ENCODE measurements around the gene MARVELD1. TPM values are rescaled to one million over a fixed set of nuclear protein-coding genes. Genes with fewer than 3 reads are reported as not detected.

MARVELD1 gene
- total RNA-seq, 2 donors from 2014 or later = 8.5 to 26.5 TPM

GRCh38 chr10:97762056-97762455, 48.5 kb downstream of the MARVELD1 start:
- Histone ChIP-seq H3K27me3 (no peaks in the 10 kb centered on the region), H3K4me1 (peaks cover 0 to 52% of the 10 kb centered on the region in 2 donors), H3K9me3 (no peaks in the 10 kb centered on the region), H3K36me3 (peaks cover 19% of the 10 kb centered on the region), H3K4me3 (no peak overlapping the region), H3K27ac (peak overlapping the region; percentile 66 to 80)
- TF ChIP-seq CTCF (IDR thresholded peaks at IDR 0.05) = no peak
- DNase-seq (ENCODE audit: low spot score) = no peak

- H3K27me3 ChIP-seq = no peaks in the 10 kb centered on the region
- H3K27ac ChIP-seq = peak overlapping the region; percentile 66 to 80
- H3K4me3 ChIP-seq = no peak overlapping the region
- no peak for DNase-seq (ENCODE audit: low spot score)
- peaks cover 19% of the 10 kb centered on the region for H3K36me3 ChIP-seq
- H3K4me1 ChIP-seq = peaks cover 0 to 52% of the 10 kb centered on the region in 2 donors
- no peak for TF ChIP-seq CTCF (IDR thresholded peaks at IDR 0.05)
- no peaks in the 10 kb centered on the region for H3K9me3 ChIP-seq
Measured at GRCh38 chr10:97762816-97763215, 49.3 kb downstream of the MARVELD1 start.

GRCh38 chr10:97763411-97763810, 49.9 kb downstream of the MARVELD1 start:
- Histone ChIP-seq H3K27me3 (no peaks in the 10 kb centered on the region), H3K4me1 (peaks cover 0 to 52% of the 10 kb centered on the region in 2 donors), H3K36me3 (peaks cover 24% of the 10 kb centered on the region), H3K27ac (peak overlapping the region; percentile 66 to 80), H3K4me3 (no peak overlapping the region), H3K9me3 (no peaks in the 10 kb centered on the region)
- TF ChIP-seq CTCF (IDR thresholded peaks at IDR 0.05) = no peak
- DNase-seq (ENCODE audit: low spot score) = no peak

- H3K4me1 ChIP-seq = peaks cover 0 to 52% of the 10 kb centered on the region in 2 donors
- no peak for DNase-seq (ENCODE audit: low spot score)
- no peaks in the 10 kb centered on the region for H3K27me3 ChIP-seq
- H3K36me3 ChIP-seq = peaks cover 26% of the 10 kb centered on the region
- no peak for TF ChIP-seq CTCF (IDR thresholded peaks at IDR 0.05)
- no peak overlapping the region for H3K4me3 ChIP-seq
- peak overlapping the region; percentile 66 to 80 for H3K27ac ChIP-seq
- no peaks in the 10 kb centered on the region for H3K9me3 ChIP-seq
Measured at GRCh38 chr10:97763947-97764346, 50.4 kb downstream of the MARVELD1 start.

- DNase-seq (ENCODE audit: low spot score) = no peak
- Histone ChIP-seq H3K27me3 (no peaks in the 10 kb centered on the region), H3K9me3 (no peaks in the 10 kb centered on the region), H3K36me3 (peaks cover 21% of the 10 kb centered on the region), H3K27ac (peak overlapping the region; percentile 16 to 80), H3K4me1 (peaks cover 0 to 51% of the 10 kb centered on the region in 2 donors), H3K4me3 (no peak overlapping the region)
- no peak for TF ChIP-seq CTCF (IDR thresholded peaks at IDR 0.05)
Measured at GRCh38 chr10:97764519-97764931, 51.0 kb downstream of the MARVELD1 start.

- no peak for DNase-seq (ENCODE audit: low spot score)
- H3K27ac ChIP-seq = peak overlapping the region in 1 of 2 donors; percentile 80
- no peaks in the 10 kb centered on the region for H3K27me3 ChIP-seq
Measured at GRCh38 chr10:97765201-97765600, 51.7 kb downstream of the MARVELD1 start.

More at GRCh38 chr10:97765201-97765600, 51.7 kb downstream of the MARVELD1 start:
- no peaks in the 10 kb centered on the region for H3K9me3 ChIP-seq
- H3K36me3 ChIP-seq = peaks cover 15% of the 10 kb centered on the region
- peaks cover 0 to 48% of the 10 kb centered on the region in 2 donors for H3K4me1 ChIP-seq
- H3K4me3 ChIP-seq = no peak overlapping the region
- no peak for TF ChIP-seq CTCF (IDR thresholded peaks at IDR 0.05)
